ENCODE results near the gene F11R. TPM values are rescaled to one million over a fixed set of nuclear protein-coding genes. Genes with fewer than 3 reads are reported as not detected.

The F11R gene
- total and polyA plus RNA-seq, 2 of the 13 experiments (the other 11 are each of a cell fraction or from before 2014, with no cell fraction given): 95.8 to 105 TPM

GRCh38 chr1:161045736-161046604 lies 25.0 kb upstream of the F11R start, which contains the start of gene USF1 (continued):
- TF ChIP-seq ARID5B (CRISPR knock-in tag; IDR thresholded peaks at IDR 0.05) (no peak; the same call in 1 of the 2 replicates), ZNF616 (CRISPR knock-in tag; IDR thresholded peaks at IDR 0.05; ENCODE audit: low read depth) (no peak), NAIF1 (CRISPR knock-in tag; IDR thresholded peaks at IDR 0.05; ENCODE audit: borderline replicate concordance) (no peak), CHD4 (IDR thresholded peaks at IDR 0.05; ENCODE audit: borderline replicate concordance, low read length) (no peak), ZNF672 (CRISPR knock-in tag; IDR thresholded peaks at IDR 0.05) (no peak), ISL2 (CRISPR knock-in tag; IDR thresholded peaks at IDR 0.05) (no peak), PRPF4 (IDR thresholded peaks at IDR 0.05; ENCODE audit: low read depth, low read length, poor library complexity, severe bottlenecking) (no peak), PBX3 (CRISPR knock-in tag; IDR thresholded peaks at IDR 0.05; ENCODE audit: borderline replicate concordance) (no peak), TBX2 (CRISPR knock-in tag; IDR thresholded peaks at IDR 0.05; ENCODE audit: borderline replicate concordance) (peak; percentile 57), ZNF18 (CRISPR knock-in tag; IDR thresholded peaks at IDR 0.05; ENCODE audit: insufficient replicate concordance) (no peak), ETS1 (CRISPR knock-in tag; IDR thresholded peaks at IDR 0.05) (no peak), ERF (CRISPR knock-in tag; IDR thresholded peaks at IDR 0.05) (no peak; the same call in 1 of the 2 replicates), MLXIP (CRISPR knock-in tag; IDR thresholded peaks at IDR 0.05; ENCODE audit: borderline replicate concordance) (no peak), SOX13 (IDR thresholded peaks at IDR 0.05) (no peak), SOX13 (CRISPR knock-in tag; conservative IDR thresholded peaks at IDR 0.05 in 1 of 2, IDR thresholded peaks at IDR 0.05 in 1 of 2) (no peak), RARA (CRISPR knock-in tag; IDR thresholded peaks at IDR 0.05) (no peak), ZNF274 (CRISPR knock-in tag; IDR thresholded peaks at IDR 0.05) (0 out of 2 replicates have a peak, but pooled peaks have one; percentile 55)

Measured in HepG2 (cell line).